ENCODE results near the gene HS3ST3B1.

The HS3ST3B1 gene

DNA sequence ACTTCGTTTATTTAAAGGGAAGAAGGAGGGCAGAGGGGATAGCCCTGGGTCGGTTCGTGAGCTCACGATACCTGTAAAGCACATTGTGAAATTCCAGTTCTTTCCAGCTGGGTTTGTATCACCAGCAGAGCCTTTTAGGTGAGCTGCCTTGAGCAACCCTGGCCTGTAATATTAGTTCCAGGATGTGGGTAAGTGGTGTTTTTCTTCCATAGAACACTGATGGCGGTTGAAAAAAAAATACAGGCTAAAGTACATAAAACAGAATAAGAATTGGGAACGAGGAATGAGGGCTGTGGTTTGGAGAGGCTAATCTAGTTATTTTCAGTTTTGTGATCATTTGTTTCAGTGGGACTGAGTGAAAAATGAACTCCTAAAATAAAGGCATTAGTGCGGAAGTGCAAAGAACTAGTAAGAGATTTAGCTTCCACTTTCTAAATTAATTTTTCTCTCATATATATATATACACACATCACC lies 20.6 kb downstream of the HS3ST3B1 start:
- no peak for DNase-seq (ENCODE audit: low read depth)

DNA sequence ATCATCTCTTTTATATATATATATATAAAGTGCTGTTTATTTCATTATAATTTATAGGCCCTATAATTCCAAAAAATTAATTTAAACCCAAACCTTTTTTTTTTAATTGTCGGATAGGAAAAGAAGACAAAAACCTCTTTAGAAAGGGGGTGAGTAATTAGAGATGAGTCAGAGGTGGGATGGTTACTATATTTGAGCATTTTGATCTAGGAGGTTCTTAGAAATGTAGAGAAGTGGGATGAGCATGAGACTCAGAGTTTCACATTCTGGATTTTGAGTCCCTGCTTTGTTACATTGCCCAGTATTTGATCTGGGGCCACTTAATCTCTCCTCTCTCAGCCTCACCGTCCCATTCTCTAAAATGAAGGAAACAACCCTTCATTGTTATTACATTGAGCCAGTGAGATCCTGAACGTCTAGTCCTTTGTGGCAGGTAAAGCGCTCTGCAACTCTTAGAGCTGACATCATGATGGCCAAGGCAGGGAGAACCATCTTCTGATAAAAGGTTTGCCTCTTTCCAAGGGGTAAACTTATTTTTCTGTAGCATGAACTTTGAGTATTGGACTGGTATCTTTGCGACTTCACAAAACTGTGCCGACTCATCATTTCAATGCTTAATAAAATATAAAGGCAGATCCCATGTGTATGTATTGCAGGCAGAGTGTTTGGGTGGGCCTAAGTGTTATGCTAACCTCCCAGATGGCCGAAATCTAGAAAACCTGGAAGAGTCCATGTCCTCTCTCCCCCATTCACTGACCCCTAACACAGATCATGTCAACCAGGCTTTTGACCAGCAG lies 21.3 kb downstream of the HS3ST3B1 start:
- DNase-seq (ENCODE audit: low read depth), result no peak

DNA sequence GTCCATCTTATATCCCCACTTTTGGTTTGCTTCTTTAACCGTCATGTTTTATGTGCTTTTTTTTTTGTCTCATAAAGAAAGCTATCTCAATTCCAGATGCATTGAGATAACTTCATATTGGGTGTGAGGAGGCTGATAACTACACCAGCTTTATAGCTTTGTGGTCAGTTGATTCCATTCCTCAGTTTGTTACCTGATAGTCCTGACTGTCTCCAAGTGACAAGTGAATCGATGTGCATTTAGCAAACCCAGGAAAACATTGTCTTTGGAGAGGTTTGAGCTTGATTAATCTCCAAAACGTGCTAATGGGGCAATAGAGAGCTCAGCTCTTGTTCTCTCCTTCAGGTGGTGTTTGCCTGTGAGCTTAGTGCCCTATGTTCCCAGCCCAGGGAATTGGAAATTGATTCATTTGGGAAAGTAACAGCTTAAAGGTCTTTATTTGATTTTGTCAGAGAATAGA lies 22.7 kb downstream of the HS3ST3B1 start:
- no peak for DNase-seq (ENCODE audit: low read depth)

DNA sequence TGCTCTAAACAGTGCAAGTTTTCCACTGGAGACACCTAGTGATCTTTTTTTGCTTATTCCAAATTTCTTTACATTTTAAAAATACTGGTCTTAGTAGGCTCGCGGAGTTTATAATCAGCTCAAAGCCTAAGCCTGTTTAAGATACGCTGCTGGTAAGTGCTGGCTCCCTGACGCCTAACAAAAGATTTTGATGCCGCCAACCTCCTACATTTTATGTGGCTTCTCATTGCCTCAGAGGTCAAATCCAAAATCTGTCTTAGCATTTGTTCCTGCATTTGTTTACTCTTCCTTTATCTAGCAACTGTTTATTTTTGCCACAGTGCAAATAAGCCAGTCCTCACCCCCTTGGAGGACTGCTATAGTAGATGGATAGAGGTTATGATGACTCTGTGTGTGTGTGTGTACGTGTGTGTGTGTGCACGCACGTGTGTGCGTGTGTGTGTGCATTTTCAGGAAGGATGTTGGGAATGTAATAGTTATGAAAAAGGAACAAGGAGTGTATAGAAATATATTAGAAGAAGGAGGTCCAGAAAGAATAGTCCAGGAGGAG lies 24.8 kb downstream of the HS3ST3B1 start:
- DNase-seq (ENCODE audit: low read depth), result no peak

DNA sequence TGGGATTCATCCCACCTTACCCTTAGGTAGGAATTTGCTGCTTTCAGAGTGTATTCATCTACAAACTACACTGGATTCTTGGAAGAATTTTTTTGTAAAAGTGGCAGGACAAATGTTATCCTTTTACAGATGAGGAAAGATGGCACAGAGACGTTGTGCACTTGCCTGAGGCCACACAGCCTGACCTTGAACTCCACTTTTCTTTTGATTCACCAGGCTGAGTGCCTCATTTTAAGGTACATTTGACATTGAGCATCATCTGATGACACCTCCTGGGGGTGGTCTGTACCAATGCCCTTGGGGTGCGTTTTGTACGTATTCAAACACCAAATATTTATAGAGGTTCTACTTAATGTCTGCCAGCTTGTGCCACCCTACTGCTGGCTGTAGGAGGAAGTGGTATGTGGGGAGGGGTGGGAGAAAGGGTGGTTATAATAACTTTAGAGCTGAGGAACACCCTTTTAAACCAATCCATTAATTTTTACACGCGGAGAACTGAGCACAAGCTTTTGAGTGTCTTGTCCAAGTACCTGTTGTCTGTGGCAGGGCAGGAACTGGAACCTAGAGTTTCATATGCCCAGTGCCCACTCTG lies 29.1 kb downstream of the HS3ST3B1 start:
- DNase-seq (ENCODE audit: low read depth), result no peak

DNA sequence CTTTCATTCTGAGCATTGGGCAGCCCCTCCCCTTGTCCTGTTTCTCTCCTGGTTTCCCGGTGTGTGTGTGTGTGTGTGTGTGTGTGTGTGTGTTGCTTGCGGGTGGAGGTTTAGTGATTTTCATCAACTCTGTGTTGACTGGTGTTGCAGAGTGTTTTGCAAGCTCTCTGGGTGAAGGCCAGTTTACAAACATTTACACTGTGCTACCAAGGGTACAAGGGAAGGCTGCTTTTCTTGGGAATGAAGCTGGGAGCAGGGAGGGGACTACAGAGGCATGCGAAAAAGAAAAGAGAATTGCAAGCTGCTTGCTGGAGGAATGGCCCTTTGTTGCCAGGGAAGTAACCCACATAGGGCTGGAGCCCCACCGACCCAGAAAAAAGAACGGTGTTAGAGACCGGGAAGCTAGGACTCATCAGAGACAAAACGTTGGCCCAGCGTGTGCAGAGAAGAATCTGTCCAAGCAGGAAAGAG lies 29.6 kb downstream of the HS3ST3B1 start:
- no peak for DNase-seq (ENCODE audit: low read depth)

DNA sequence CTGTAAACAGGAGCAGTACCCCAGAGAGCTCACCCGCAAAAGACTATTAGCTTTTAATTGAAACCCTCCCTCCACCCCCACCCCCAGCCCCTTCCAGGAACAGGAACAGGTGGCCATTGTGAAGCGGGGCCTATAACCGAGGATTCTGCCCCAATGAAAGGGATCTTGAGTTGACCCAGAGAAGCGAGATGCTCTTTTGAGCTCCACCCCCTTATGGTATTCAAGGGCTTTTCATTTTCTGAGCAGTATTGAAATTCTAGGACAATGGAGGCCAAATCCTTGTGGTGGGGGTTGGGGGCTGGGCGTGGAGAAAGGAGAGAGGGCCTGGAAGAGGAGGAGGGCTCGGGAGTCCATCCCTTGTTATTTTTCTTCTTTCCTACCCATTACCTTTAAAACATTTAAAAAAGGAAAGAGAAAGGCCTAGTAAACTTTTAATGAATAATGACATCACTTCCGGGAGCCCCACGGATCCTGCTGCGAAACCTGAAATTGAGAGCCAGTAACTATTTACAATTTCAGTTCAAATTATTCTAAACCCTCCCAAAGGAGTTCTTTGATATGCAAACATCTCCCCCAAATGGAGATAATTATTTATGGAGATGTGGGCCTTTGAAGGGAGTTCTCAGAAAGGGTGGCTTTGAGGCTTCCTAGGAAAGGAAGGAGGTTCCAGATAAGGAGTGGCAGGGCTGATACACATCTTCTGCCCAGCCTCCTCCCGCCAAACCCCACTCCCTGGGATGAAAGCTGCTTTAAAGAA lies 30.5 kb downstream of the HS3ST3B1 start:
- DNase-seq (ENCODE audit: low read depth), result no peak

DNA sequence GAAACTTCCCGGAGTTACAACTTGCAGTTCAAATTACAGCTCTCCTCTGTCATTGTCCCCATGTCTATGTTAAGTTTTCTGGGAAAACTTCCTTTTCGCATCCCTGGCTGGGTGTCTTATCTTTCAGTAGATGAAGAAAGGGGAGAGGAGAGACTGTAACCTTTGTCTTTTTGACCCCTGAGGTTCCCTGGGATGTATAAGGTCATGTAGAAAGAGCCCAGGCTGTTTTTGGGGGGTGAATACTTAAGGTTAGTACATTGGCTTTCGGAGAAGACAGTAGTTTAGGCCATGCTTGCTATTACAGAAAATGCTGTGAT lies 31.1 kb downstream of the HS3ST3B1 start:
- no peak for DNase-seq (ENCODE audit: low read depth)

DNA sequence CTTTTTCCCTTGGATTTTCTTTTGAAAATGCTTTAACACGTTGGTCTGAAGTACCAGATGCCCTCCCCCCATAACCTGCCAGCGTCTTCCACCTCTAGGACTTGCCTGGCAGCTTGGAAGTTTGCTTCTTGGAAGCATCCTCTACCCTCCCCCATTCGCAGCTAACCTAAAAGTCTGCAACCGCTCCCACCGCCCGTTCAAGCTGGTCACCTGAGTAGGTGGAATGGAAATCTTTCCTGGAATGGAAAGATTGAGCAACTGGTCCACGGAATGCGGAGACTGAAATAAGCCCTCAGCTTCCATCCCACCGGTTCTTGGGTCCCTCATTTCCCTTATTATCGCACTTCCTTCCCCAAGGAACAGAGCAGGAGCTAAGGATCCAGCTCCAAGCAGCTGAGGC lies 31.4 kb downstream of the HS3ST3B1 start:
- DNase-seq (ENCODE audit: low read depth), result no peak

DNA sequence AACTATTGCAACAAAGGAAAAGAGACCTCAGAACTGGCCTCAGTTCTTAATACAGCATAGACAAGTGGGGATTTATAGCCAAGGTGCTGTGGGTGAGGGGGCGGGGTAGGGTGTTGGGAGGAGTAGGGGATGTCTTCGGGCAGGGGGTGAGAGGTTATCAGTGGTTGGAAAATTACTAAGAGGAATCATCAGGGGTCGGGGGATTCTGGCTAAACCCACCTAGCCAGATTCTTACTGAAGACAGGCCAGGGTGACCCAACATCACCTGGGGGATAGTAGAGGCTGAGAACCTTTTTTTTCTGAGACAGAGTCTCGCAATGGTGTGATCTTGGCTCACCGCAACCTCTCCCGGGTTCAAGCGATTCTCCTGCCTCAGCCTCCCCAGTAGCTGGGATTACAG lies 32.6 kb downstream of the HS3ST3B1 start:
- DNase-seq (ENCODE audit: low read depth), result no peak

DNA sequence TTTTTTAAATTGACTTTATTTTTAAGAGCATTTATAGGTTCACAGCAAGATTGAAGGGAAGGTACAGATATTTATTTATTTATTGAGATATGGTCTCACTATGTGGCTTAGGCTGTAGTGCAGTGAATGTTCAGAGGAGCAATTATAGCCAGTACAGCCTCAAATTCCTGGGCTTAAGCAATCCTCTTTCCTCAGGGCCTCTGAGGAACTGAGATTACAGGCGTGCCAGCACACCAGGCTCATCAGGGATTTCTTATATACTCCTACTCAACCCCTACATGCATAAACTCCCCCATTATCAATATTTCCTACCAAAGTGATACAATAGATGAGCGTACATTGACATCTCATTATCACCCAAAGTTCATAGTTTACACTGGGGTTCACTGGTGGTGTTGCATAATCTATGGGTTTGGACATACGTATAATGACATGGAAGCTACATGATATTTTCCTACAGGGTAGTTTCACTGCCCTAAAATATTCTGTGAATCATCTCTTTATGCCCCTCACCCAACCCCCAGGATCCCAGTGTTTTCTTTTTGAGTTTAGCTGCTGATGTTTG lies 33.5 kb downstream of the HS3ST3B1 start:
- no peak for DNase-seq (ENCODE audit: low read depth)

DNA sequence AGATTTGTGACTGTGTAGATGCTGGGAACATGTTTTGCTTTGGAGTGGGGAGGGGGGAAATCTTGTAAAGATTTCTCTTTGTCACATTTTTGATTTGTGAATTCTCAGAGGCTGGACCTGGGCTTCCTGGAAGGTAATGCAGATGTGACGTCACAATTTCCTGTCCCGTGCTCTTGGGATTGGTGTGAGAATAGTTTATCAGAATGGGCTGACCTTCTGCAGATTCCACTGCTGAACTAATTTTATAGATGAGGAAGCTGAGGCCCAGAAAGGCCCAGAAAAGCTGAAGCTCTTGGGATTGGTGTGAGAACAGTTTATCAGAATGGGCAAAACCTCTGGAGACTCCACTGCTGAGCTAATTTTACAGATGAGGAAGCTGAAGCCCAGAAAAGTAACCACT lies 34.0 kb downstream of the HS3ST3B1 start:
- no peak for DNase-seq (ENCODE audit: low read depth)

DNA sequence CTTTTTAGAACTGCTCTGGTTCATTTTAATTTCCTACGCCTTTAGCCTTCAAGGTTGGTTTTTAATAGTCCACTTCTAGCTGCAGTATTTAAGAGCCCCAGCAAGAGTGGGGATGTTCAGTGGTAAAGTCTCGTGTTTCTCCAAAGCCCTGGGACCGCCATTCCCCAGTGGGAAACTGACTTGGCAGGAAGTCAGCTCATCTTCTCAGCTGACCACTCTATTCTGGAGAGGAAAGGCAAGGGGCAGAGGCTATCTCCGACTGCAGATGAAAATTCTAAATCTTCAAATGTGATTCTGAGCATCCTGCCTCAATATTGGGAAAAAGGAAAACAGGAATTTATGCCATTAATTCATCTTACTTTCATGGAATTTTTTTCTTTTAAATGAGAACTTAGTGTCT lies 35.5 kb downstream of the HS3ST3B1 start:
- no peak for DNase-seq (ENCODE audit: low read depth)

DNA sequence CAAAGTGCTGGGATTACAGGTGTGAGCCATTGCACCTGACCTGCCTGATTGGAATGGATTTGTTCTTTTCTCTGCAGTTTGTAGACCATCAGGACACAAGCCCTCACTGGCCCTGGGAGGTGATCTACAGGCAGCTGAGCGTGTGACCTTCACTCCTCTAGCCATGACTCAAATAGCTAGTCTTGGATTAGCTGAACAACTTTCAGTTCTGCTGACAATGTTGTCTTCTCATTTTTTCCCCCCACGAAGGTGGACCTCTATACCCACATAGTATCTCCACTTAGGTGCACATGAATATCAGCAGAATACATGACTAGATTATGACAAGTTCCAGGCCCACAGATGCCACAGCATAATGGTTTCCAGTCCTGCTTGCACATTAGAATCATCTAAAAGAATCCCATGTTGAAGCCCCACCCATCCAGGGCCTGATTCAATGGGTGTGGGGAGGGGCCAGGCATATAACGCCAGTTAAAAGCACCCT lies 36.8 kb downstream of the HS3ST3B1 start:
- peak; percentile 7 for DNase-seq (ENCODE audit: low read depth)

DNA sequence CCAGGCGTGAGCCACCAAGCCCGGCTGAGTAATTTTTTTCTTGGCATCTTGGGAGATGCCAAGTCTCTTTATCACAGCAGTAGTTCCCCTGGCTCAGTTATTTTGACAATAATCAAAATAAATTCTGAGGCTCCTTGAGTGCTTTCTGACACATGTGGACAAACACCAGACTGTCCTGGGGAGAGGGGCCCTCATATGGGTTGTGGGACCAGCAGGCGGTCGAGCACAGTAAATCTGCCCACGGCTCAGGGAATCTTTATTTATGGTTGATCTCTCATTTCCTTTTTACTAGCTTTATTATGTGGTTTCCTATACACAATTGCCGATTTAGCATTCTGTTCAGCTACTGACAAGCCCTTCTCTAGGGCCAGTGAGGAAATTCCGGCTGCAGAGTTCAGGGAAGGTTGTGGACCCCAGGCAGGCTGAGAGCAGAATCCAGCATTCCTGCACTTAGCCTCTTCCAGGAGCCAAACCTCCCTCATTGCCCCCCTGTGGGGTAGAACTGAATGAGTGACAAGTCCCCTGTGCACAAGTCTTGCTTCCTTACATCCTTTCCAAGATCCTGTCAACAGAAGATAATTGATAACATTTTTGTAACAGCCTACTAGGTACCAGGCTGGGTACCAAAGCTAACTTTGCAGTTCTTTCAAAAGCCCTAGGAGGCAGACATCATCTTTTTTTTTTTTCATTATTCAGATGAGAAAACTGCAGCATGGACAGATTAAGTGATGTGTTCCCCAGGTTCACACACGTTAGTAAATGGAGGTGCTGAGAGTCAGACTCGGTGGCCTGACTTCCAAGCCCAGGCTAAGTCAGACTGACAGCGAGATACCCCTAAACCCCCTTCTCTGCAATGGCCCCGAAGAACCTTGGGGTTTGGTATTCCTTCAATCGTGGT lies 40.2 kb downstream of the HS3ST3B1 start:
- DNase-seq (ENCODE audit: low read depth), result no peak

DNA sequence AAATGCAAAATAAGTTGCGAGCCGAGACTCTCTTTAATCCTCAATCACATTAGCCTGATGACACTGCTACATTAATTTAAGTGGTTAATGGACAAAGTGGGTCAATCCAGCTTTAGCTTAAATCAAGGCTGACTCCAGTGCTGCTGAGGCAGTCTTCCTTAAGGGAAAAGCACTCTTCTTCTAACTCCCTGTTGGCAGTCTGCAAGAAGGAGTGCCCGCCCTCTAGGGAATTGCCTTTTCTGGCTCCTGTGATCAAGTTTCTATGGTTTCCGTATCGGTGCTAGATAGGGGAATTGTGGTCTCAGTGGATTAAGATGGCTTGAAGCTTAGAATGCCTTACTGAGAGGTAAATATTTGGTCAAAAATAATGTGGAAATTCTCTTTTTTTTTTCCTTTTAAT lies 41.0 kb downstream of the HS3ST3B1 start:
- no peak for DNase-seq (ENCODE audit: low read depth)

DNA sequence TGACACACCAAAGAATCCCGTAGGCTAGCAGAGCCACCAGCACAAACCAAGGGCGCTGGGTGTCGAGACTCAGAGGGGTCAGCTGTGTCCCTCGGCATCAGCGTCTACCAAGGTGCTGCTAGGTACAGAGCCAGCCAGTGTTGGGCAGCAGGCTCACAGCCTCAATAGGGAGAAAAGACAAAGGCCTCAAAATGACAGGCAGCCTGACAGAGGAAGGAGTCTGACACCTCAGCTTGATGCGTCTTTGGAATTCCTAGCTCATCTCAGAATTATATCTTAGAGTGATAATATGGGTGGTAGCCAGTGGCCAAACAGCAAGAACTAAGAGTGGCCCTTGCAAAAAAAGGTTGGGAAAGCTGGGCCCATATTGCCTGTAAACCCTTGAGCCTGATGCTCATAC lies 45.9 kb downstream of the HS3ST3B1 start:
- no peak for DNase-seq (ENCODE audit: low read depth)

DNA sequence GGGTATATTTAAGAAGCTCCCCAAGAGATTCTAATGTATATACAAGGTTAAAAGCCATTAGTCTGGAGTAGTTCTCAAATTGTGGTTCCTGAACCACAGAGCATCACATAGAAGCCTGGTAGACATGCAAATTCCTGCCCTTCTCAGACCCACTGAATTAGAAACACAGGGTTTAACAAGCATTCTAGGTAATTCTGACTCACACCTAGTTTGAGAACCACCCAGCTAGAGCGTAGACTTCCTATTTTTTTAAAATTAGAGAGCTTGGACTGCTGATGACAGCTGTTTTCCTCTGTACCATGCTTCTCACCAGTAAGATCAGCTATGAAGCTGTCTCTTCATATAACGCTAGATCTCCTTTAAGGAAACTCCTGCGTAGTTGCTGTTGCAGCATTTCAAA lies 50.6 kb downstream of the HS3ST3B1 start:
- no peak for DNase-seq (ENCODE audit: low read depth)

DNA sequence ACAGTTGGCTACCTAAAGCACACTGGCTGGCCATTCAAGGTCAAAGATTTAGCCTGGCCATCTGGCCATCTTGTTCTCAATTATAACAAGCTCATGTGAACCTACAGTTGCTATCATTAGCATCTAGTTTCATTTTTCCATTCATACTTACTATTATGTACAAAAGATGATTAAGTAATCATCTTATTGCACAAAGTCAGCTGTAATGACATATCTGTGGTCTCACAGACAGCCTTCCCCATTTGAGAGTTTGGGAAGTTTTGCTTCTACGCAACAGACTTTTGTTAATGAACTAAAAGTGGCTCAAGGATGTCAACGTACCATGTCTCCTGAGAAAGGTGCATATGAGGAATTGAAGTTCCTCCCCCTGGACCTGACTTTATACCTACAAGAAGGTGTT lies 51.3 kb downstream of the HS3ST3B1 start:
- DNase-seq (ENCODE audit: low read depth), result no peak

DNA sequence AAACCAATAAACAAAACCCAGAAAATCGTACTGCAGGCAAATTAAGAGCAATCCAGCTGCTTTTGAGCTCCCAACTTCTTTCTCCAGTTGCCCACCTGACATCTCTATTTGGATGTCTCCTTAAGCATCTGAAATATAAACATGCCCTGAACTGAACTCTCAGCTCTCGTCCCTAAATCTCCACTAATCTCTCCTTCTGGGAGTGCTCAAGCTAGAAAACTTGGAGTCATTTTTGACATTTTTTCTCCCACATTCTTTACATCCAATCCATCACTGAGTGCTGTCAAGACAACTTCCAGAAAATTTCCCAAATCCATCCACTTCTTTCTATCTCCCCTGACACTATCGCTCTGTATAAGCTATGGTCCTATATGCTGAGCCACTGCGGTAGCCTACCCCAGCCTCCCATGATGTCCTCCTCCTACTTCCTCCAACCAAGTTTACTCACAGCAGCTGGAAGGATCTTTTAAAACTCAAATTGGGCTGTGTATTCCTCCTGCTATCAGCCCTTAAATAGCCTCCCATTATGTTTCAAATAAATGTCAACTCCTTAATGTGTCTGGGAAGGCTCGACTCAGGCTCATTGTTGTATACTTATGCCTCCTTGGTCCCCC lies 53.1 kb downstream of the HS3ST3B1 start:
- no peak for DNase-seq (ENCODE audit: low read depth)

DNA sequence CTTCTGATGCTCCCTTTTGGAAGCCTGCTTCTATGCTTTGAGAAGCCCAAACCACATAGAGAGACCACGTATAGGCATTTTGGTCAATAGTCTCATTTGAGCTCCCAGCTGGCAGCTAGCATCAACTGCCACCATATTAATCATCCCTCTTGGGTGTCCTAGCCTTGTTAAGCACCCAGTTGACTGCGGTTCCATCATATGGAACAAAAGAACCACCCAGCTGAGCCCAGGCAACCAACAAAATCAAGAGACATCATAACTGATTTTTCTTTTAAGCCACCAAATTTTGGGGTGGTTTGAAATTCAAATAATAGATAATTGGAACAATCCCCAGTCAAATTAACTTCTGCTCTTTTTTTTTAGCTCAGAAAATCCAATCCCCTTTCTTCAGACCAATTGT lies 53.9 kb downstream of the HS3ST3B1 start:
- DNase-seq (ENCODE audit: low read depth), result no peak
